ENCODE data around the gene SLC25A38.

GRCh38 chr3:39378957-39379777 is 4.0 kb upstream of the SLC25A38 start:
- TF ChIP-seq POLR2A (IDR thresholded peaks at IDR 0.05) (no peak), CTCF (IDR thresholded peaks at IDR 0.05 in 4 of 5, conservative IDR thresholded peaks at IDR 0.05 in 1 of 5) (no peak)

All from gastrocnemius medialis (tissue), 4 donors.